ENCODE data around the gene NXNL1.

- TF ChIP-seq, protein P1, sequence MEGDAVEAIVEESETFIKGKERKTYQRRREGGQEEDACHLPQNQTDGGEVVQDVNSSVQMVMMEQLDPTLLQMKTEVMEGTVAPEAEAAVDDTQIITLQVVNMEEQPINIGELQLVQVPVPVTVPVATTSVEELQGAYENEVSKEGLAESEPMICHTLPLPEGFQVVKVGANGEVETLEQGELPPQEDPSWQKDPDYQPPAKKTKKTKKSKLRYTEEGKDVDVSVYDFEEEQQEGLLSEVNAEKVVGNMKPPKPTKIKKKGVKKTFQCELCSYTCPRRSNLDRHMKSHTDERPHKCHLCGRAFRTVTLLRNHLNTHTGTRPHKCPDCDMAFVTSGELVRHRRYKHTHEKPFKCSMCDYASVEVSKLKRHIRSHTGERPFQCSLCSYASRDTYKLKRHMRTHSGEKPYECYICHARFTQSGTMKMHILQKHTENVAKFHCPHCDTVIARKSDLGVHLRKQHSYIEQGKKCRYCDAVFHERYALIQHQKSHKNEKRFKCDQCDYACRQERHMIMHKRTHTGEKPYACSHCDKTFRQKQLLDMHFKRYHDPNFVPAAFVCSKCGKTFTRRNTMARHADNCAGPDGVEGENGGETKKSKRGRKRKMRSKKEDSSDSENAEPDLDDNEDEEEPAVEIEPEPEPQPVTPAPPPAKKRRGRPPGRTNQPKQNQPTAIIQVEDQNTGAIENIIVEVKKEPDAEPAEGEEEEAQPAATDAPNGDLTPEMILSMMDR (IDR thresholded peaks at IDR 0.05) = no peak
- no peak for TF ChIP-seq POLR2AphosphoS5 (IDR thresholded peaks at IDR 0.05; ENCODE audit: low read depth, low read length)
- TF ChIP-seq, protein P2, sequence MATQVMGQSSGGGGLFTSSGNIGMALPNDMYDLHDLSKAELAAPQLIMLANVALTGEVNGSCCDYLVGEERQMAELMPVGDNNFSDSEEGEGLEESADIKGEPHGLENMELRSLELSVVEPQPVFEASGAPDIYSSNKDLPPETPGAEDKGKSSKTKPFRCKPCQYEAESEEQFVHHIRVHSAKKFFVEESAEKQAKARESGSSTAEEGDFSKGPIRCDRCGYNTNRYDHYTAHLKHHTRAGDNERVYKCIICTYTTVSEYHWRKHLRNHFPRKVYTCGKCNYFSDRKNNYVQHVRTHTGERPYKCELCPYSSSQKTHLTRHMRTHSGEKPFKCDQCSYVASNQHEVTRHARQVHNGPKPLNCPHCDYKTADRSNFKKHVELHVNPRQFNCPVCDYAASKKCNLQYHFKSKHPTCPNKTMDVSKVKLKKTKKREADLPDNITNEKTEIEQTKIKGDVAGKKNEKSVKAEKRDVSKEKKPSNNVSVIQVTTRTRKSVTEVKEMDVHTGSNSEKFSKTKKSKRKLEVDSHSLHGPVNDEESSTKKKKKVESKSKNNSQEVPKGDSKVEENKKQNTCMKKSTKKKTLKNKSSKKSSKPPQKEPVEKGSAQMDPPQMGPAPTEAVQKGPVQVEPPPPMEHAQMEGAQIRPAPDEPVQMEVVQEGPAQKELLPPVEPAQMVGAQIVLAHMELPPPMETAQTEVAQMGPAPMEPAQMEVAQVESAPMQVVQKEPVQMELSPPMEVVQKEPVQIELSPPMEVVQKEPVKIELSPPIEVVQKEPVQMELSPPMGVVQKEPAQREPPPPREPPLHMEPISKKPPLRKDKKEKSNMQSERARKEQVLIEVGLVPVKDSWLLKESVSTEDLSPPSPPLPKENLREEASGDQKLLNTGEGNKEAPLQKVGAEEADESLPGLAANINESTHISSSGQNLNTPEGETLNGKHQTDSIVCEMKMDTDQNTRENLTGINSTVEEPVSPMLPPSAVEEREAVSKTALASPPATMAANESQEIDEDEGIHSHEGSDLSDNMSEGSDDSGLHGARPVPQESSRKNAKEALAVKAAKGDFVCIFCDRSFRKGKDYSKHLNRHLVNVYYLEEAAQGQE (IDR thresholded peaks at IDR 0.05; ENCODE audit: insufficient read depth in 1 of 2, low read depth in 2 of 2, low read length in 1 of 2) = no peak
Measured at GRCh38 chr19:17406887-17407196, 53.9 kb downstream of the NXNL1 start.

Measured in Panc1 (cell line).